Vagina (tissue), 2 donors: Measurements from ENCODE around the gene LRCH1. TPM values are rescaled to one million over a fixed set of nuclear protein-coding genes. Genes with fewer than 3 reads are reported as not detected.

Source experiments
- DNase-seq, 2 donors: peaks; one replicate each; pipeline ENCODE4 v3.0.0-alpha.2; 2017; ENCODE audit errors: extremely low spot score in 2 of 2
- H3K27ac ChIP-seq: fragments of 200-600 bp; sonication (generic); one replicate; pipeline ENCODE4 v1.5.1; 2019
- H3K27me3 ChIP-seq: fragments of 200-600 bp; sonication (generic); one replicate; pipeline ENCODE4 v1.5.1; 2019
- H3K36me3 ChIP-seq, 2 donors: fragments of 200-600 bp; sonication (generic); one replicate each; pipeline ENCODE4 v1.5.1; 2017 to 2019
- H3K4me1 ChIP-seq: fragments of 200-600 bp; sonication (generic); one replicate; pipeline ENCODE4 v1.5.1; 2019
- H3K4me3 ChIP-seq, 2 donors: fragments of 200-600 bp; sonication (generic); 1 replicate in 1 of 2; 2 replicates in 1 of 2; pipeline ENCODE4 v1.5.1; 2016 to 2019
- H3K9me3 ChIP-seq: fragments of 200-600 bp; sonication (generic); one replicate; pipeline ENCODE4 v1.5.1; 2019
- POLR2A ChIP-seq, 2 donors: fragments of 450-650 bp; IDR thresholded peaks; one replicate each; pipeline ENCODE4 v1.6.1; 2017; ENCODE audit warnings: antibody characterized with exemption in 2 of 2, mild to moderate bottlenecking in 2 of 2, moderate library complexity in 2 of 2
- POLR2AphosphoS5 ChIP-seq, 2 donors: sonication (generic); formaldehyde crosslinking; IDR thresholded peaks; one replicate each; pipeline ENCODE4 v1.9.0; 2017; ENCODE audit warnings: antibody characterized with exemption in 2 of 2, mild to moderate bottlenecking in 2 of 2, low read depth in 1 of 2; ENCODE audit not compliant: insufficient read depth in 1 of 2
- intact Hi-C: fragments of 100-400 bp; cut with DNase I; formaldehyde crosslinking; loops from one replicate; pipeline ENCODE4 v1.15.1; 2023
- total RNA-seq: library from RNA; depleted of rRNA; stranded (reverse); fragments of >200 nt; gene quantifications from one replicate; pipeline ENCODE4 v1.2.3, GENCODE V29; 2016
- TF ChIP-seq, protein P1 (sequence below), 3 experiments: fragments of 450-650 bp in 2 of 3; fragments of 200-600 bp in 1 of 3; sonication (generic) in 1 of 3; IDR thresholded peaks; one replicate each; pipeline ENCODE4 v1.5.1; 2017 to 2019; ENCODE audit warnings: antibody characterized with exemption in 3 of 3, mild to moderate bottlenecking in 2 of 3, moderate library complexity in 2 of 3

Gene LRCH1
- total RNA-seq, 1 donor from 2014 or later: 21.4 TPM

DNA sequence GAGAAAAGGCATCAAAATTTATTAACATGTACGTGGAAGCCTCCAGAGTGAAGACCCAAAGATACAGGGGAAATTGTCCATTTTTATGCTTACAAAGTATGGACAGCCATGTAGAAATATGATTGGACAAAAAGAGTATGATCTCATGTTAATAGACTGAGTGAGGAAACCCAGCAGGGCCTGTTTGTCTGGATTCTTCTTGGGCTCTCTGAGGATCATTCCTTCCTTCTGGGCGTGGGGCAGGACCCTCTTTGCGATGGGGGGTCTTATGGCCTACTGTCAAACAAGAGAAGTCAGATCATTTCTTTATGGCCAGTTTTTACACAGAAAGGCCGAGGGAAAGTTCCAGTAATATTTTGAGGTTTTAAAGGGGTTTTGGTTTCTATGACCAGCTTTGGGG is 133.2 kb downstream of the LRCH1 start:
- DNase-seq: no peak
- Histone ChIP-seq H3K4me1 (no peaks in the 10 kb centered on the region), H3K27ac (no peak overlapping the region), H3K36me3 (peaks cover 0 to 5% of the 10 kb centered on the region in 2 donors), H3K4me3 (no peak overlapping the region), H3K9me3 (no peaks in the 10 kb centered on the region), H3K27me3 (no peaks in the 10 kb centered on the region)
- intact Hi-C loops: no loop called here
- TF ChIP-seq POLR2A (IDR thresholded peaks at IDR 0.05): no peak
- TF ChIP-seq, protein P1, sequence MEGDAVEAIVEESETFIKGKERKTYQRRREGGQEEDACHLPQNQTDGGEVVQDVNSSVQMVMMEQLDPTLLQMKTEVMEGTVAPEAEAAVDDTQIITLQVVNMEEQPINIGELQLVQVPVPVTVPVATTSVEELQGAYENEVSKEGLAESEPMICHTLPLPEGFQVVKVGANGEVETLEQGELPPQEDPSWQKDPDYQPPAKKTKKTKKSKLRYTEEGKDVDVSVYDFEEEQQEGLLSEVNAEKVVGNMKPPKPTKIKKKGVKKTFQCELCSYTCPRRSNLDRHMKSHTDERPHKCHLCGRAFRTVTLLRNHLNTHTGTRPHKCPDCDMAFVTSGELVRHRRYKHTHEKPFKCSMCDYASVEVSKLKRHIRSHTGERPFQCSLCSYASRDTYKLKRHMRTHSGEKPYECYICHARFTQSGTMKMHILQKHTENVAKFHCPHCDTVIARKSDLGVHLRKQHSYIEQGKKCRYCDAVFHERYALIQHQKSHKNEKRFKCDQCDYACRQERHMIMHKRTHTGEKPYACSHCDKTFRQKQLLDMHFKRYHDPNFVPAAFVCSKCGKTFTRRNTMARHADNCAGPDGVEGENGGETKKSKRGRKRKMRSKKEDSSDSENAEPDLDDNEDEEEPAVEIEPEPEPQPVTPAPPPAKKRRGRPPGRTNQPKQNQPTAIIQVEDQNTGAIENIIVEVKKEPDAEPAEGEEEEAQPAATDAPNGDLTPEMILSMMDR (IDR thresholded peaks at IDR 0.05): no peak
- no peak for TF ChIP-seq POLR2AphosphoS5 (IDR thresholded peaks at IDR 0.05; ENCODE audit: insufficient read depth in 1 of 2, low read depth in 1 of 2)

DNA sequence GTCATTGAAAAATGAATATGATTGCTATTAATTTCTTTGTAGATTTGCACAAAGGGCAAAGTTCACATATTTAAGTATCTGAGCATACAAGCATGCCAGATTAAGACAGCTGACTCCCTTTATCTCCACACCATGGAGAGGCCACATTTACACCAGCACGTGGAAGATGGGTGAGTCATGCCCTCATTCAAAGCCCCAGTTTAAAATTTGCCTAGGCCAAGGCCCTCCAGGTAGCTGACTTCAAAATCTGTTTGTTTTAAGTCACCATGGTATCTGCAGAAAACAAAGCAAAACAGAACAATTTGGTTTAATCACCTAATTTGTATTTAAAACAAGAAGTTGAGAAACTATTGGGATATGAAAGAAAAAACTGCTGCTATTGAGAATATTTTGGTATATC is 134.8 kb downstream of the LRCH1 start:
- no peak overlapping the region for H3K4me3 ChIP-seq
- no peaks in the 10 kb centered on the region for H3K9me3 ChIP-seq
- H3K36me3 ChIP-seq: peaks cover 0 to 5% of the 10 kb centered on the region in 2 donors
- no peaks in the 10 kb centered on the region for H3K27me3 ChIP-seq
- intact Hi-C loops: no loop called here
- no peak for DNase-seq
- TF ChIP-seq POLR2AphosphoS5 (IDR thresholded peaks at IDR 0.05; ENCODE audit: insufficient read depth in 1 of 2, low read depth in 1 of 2) (no peak), POLR2A (IDR thresholded peaks at IDR 0.05) (no peak)
- TF ChIP-seq, protein P1 (IDR thresholded peaks at IDR 0.05): no peak
- H3K27ac ChIP-seq: no peak overlapping the region
- no peaks in the 10 kb centered on the region for H3K4me1 ChIP-seq

DNA sequence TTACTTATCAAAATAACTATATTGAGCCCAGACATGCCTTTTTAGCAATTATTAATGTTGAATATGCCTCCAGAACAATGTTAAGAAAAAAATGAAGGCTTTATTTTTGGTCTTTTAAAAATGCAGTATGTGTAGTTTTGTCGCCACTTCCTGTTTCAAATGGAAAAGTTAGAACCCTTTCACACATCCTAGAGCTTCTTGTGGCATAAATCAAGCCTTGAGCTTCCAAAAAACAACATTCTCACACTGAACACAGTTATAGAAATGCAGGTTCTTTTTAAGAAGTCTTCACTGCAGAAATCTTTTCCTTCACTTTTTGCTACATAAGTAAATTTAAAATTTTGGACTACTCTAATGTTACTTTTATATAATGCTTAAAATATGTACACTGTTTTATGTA is 135.3 kb downstream of the LRCH1 start:
- H3K9me3 ChIP-seq: no peaks in the 10 kb centered on the region
- H3K27ac ChIP-seq: no peak overlapping the region
- H3K27me3 ChIP-seq: no peaks in the 10 kb centered on the region
- DNase-seq: no peak
- peaks cover 0 to 5% of the 10 kb centered on the region in 2 donors for H3K36me3 ChIP-seq
- TF ChIP-seq POLR2AphosphoS5 (IDR thresholded peaks at IDR 0.05; ENCODE audit: insufficient read depth in 1 of 2, low read depth in 1 of 2) (no peak), POLR2A (IDR thresholded peaks at IDR 0.05) (no peak)
- TF ChIP-seq, protein P1 (IDR thresholded peaks at IDR 0.05): no peak
- H3K4me1 ChIP-seq: no peaks in the 10 kb centered on the region
- intact Hi-C loops: no loop called here
- no peak overlapping the region for H3K4me3 ChIP-seq

DNA sequence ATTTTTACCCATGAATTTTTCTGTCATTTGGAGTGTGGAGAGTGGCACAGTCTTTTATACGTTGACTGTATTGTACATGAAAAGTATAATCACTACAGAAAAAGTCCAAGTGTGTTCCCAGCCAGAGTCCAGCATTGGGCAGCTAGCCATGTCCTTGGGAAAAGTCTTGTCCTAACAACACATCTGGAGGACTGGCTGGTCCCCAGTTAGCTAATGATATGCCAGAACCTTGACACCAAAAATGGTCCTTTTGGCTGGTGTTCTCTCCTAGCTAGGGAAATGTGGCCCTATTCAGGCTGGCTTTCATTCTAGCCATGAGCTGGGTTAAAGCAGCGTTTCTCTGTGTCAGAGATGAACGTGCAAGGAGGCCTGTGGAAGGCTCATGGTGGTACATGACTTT is 145.0 kb downstream of the LRCH1 start:
- no peaks in the 10 kb centered on the region for H3K9me3 ChIP-seq
- no peaks in the 10 kb centered on the region for H3K27me3 ChIP-seq
- peaks cover 0 to 49% of the 10 kb centered on the region in 2 donors for H3K36me3 ChIP-seq
- no peaks in the 10 kb centered on the region for H3K4me1 ChIP-seq
- H3K4me3 ChIP-seq: no peak overlapping the region
- TF ChIP-seq POLR2A (IDR thresholded peaks at IDR 0.05) (no peak), POLR2AphosphoS5 (IDR thresholded peaks at IDR 0.05; ENCODE audit: insufficient read depth in 1 of 2, low read depth in 1 of 2) (no peak)
- TF ChIP-seq, protein P1 (IDR thresholded peaks at IDR 0.05): no peak
- H3K27ac ChIP-seq: no peak overlapping the region
- intact Hi-C loops: no loop called here
- DNase-seq: no peak

DNA sequence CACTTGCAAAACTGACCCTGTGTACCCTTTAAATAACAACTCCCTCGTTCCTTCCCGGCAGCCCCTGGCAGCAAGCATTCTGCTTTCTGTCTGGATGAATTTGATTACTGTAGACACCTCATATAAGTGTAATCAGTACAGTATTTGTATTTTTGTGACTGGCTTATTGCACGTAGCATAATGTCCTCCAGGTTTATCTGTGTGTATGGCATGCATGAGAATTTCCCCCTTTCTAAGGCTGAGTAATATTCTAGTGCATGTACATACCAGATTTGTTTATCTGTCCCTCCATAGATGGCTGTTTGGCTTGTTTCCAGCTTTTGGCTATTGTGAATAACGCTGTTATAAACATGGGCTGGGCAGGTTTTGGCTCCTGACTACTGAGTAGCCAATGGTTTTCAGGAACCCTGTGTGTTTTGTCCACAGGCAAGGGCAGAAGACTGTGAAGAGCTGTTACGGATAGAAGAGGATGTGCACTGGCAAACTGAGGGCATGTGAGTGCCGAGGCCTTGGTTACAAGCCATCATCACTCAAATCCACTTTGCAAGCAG is 146.0 kb downstream of the LRCH1 start:
- Histone ChIP-seq H3K4me3 (no peak overlapping the region), H3K27ac (no peak overlapping the region), H3K9me3 (no peaks in the 10 kb centered on the region), H3K36me3 (peaks cover 0 to 49% of the 10 kb centered on the region in 2 donors), H3K4me1 (no peaks in the 10 kb centered on the region), H3K27me3 (no peaks in the 10 kb centered on the region)
- TF ChIP-seq POLR2A (IDR thresholded peaks at IDR 0.05) (no peak), POLR2AphosphoS5 (IDR thresholded peaks at IDR 0.05; ENCODE audit: insufficient read depth in 1 of 2, low read depth in 1 of 2) (no peak)
- TF ChIP-seq, protein P1 (IDR thresholded peaks at IDR 0.05): no peak
- no peak for DNase-seq
- intact Hi-C loops: no loop called here
